NCI-H128 (cell line): ENCODE results near the gene PRKCQ.
"Not testable (repeated sequence)": the region's sequence is repeated elsewhere in the genome, so short reads cannot be mapped to it uniquely, and the experiment has no call there.

Source experiments
- DNase-seq: peaks from one replicate; lab custom pipeline; 2025; ENCODE audit not compliant: unreplicated experiment; lab: John Stamatoyannopoulos, UW

The PRKCQ gene

GRCh38 chr10:6595499-6595898 lies 15.4 kb upstream of the PRKCQ start:
- DNase-seq, result no peak

DNA sequence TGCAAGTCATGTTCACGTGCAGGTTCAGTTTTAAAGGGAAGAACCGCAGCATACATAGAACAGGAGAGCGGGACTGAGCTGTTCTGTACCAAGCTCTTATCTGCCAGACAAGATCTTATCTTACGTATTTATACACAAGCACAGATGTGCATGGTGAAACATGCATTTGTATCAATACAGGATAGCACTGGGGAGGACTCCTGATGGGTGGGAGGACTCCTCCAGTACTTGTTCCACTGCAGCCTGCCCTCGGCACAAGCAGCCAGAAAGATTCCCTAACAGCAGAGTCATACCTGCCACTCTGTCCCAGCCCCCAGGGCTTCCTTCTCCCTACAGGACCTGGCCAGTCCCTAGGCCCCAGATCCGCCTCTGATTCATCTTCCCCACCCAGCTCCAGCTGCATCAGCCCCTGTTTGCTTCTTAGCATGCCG lies 13.2 kb upstream of the PRKCQ start:
- no peak for DNase-seq

GRCh38 chr10:6592080-6592479 lies 12.0 kb upstream of the PRKCQ start:
- no peak for DNase-seq

GRCh38 chr10:6591668-6592067 lies 11.6 kb upstream of the PRKCQ start:
- DNase-seq, result no peak

DNA sequence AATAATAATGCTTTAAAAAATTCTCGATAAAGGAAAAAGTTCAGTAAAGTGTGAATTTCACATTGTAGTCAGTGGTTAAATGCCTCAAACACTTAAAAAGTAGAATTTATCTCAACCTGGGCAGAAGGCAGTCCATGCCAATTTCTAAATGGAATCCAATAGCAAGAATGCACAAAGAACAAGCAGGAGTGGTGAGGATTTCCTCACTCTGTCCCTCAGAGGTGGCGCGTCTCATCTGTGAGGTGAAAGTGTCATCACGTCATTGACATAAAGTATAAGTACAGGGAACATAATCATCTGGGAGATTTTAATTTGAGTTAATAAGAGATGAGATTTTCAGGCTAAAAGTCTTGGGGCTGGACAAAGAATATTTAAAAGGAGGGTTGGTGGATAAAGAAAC lies 10.0 kb upstream of the PRKCQ start:
- no peak for DNase-seq

DNA sequence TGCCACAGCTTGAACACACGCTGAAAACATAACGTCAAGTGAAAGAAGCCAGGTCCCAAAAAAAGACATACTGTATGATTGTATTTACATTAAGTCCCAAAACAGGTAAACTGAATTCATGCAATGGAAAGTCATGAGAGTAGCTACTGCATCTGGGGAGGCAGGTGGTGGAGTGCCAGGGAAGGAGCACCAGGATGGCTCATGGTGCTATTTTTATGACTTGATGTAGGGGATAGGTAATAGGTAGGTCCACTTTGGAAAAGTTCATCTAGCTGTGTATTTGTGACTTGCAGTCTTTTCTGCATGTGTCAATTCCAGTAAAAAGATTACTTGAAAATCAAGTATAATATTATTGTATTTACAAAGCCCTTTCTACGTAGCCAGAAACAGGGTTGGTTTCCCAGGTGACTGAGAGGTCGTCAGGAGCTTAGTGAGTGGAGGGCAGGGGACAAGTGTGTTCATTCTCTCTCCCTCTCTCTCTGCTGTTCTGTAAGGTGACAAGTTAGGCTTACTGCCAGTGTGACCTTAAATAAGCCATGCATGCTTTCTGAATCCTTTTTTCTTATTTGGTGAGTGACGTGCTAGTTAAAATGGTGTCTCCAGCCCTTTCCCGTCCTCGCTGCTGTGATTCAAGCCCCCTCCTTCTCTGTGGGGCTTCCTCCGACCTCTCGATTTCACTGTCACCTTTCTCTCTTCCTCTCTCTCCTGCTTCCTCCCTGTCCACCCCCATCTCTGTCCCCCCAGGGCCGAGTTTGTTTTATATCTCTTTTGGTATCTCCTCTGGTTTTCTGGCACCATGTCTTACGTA lies 9.4 kb upstream of the PRKCQ start:
- DNase-seq, result no peak

- DNase-seq, result no peak
Measured at GRCh38 chr10:6588845-6589244, 8.8 kb upstream of the PRKCQ start.

GRCh38 chr10:6588082-6588481 lies 8.0 kb upstream of the PRKCQ start:
- DNase-seq, result no peak

- DNase-seq, result no peak
Measured at GRCh38 chr10:6586501-6586900, 6.4 kb upstream of the PRKCQ start.

DNA sequence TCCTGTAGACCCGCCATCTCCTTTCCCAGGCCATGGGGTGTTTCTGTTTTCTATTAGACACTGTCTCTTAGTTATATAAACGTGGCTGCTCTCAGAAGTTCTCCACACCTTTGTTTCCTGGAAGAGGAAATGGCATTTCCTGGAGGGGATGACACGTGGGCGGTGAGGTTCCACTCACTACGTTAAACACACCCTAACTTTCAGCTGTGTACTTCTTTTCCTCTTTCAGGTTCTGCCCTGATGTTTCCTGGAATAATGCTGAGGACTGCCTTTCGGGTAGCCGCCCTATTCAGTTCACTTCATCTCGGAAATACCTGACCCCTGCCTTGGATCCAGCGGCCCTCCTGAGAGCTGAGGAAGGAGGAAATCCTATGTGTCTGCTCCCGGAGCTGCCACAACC lies 3.4 kb upstream of the PRKCQ start:
- DNase-seq, result no peak

DNA sequence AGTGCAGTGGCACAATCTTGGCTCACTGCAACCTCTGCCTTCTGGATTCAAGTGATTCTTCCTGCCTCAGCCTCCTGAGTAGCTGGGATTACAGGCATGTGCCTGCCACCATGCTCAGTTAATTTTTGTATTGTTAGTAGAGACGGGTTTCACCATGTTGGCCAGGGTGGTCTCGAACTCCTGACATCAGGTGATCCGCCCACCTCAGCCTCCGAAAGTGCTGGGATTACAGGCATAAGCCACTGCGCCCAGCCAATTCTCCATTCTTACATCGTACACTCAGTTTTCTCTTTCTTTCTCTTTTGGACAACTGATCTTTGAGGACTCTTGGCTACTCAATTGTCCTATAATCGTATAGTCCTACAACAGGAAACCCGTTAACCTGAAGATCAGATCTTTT lies 2.8 kb upstream of the PRKCQ start:
- not testable (repeated sequence) for DNase-seq

- no peak for DNase-seq
Measured at GRCh38 chr10:6582298-6582697, 2.2 kb upstream of the PRKCQ start.

DNA sequence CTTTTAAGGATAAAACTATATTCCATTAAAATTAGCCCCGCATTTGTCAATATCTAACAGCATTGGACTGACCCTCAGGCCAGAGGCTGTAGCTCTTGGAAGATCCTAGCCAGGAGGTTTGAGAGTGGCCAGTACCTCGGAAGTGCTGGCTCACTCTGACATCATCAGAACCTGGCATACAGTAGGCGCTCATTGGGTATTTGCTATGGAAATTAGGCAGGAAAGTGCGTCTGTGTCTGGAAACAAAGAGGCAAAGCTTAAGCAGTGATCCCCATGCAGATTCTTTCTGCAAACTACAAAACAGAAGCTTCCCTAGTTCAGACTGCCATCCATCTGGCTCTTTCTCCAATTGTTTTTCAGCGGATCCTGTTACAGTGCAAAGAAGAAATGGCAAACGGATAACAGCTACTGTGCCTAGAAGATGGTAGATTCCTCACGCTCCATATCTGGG lies 1.7 kb upstream of the PRKCQ start:
- DNase-seq, result no peak

- DNase-seq, result not testable (repeated sequence)
Measured at GRCh38 chr10:6581223-6581622, 1.1 kb upstream of the PRKCQ start.

DNA sequence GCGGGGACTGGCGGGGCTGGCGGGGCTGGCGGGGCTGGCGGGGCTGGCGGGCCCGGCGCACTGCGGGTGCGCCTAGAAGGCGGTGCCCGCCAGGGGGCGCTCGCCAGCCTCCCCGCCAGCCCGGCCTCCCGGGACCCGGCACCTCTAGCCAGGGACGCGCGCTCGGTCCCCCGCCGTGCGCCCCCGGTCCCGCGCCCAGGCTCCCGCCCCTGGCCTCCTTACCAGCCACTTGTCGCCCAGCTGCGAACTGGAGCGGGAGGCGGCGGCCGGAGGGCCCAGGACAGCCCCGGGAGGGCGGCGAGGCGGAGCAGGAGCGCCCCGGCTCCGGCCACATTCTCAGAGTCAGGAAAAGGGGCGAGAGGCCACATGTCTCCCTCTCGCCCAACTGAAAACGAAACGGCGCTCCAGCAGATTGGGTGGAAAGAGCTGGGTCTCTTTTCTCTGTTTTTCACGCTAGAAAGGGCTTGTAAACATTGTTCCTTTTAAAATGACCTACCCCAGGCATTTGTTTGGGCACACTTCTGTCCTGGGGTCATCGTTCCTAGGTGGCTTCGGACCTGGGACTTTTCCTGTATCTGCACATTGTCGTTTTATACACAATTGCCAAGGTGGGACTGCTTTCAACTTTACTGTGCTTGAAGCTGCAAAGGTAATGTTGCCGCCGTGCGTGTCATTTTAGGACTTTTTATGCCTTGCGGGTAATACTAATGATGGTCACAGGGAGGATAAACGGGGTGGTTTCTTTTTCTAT lies 378 bp upstream of the PRKCQ start:
- DNase-seq, result no peak

DNA sequence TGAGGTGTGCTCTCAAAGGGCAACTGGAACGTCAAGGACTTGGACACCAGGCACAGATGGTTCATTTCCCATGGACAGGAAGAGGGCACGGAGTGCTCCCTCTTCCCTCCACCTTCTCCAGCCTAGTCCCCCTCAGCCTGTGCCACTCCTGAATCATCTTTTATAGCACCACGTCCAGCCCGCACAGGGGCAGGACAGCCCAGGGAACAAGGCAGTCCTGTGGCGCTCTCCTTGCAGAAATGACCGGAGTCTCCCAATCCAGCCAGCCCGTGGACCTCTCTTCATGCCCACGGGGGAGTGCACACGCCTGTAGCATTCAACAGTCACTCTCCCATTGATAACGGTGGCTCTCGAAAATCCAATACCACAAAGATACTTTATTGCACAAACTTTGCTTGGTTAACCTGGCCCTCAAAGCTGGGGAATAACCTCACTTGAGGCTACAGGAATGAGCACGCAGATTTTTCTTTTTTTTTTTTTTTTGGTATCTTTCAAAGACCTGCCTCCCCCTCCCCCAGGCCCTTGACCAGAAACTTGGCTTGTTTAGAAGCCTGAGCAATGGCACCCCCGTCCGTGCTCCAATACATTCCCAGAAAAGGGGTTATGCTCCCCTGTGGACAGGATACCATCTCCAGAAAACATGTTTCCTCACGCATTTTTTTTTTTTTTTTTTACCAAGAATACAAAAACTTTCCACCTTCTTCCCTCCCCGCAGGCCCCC lies 733 bp downstream of the PRKCQ start:
- no peak for DNase-seq

DNA sequence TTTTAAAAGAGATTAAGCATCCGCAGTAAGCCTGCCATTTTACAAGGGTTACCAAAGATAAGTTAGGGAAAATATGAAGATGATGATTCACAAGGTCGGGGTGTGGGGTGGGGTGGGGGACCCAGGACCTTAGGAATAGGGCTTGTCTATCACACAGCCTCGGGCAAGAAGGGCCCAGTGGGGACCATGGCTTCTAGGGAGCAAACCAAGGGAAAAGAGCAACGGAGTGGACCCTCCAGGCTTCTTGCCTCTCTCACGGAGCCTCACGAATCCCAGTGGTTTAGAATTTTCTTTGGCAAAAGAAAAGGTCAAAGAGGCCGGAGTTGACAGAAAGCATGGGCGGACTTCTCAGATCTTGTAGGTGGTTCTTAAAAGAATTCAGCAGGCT lies 1.3 kb downstream of the PRKCQ start:
- no peak for DNase-seq

DNA sequence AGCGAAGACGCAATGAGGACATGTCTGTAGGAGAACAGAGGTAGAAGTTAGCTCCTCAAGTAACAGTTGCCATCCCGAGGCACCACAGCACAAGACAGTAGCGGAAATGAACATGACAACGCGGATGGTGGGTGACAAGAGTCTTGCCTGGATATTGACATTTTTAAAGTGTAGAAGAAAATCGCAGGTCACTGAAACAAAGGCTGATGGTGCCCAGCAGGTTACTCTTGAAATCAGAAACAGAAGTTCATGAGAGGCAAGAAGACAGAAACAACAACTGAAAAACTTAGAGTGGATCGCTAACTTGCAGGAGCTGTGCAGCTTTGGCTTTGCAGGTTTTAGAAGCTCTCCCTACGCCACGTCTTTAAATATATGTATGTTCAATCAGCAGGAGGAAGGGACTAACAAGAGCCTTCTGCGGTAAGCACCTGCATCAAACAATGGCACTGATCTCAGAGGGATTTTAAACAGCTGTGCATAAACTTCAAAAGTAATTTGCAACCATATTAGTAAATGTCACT lies 1.8 kb downstream of the PRKCQ start:
- DNase-seq, result no peak

- no peak for DNase-seq
Measured at GRCh38 chr10:6576326-6576725, 3.8 kb downstream of the PRKCQ start.

- DNase-seq, result no peak
Measured at GRCh38 chr10:6574664-6575176, 5.4 kb downstream of the PRKCQ start.

DNA sequence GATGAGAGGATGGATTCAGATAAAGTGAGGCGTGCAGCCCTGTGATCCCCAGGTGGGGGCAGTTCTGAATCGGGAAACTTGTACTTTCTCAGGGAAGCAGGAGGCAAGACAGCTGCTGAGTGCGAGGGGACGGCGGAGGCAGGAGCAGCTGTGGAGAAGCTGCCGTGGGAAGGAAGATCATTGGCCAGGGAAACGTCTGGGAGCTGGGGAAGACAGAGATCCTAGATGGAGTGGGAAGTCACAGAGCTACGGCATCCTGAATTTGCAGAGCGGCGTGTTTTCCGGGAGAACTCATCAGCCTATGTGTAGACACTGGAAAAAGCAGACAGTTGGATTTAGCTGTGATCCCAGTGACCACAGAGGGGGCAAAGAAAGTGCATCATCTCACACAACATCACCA lies 9.2 kb downstream of the PRKCQ start:
- no peak for DNase-seq
